GM18508 (cell line): ENCODE measurements around the gene DSTYK.

ENCODE experiments used
- ATAC-seq: cut with Tn5 transposase; IDR thresholded peaks from one replicate; pipeline ENCODE4 v1.9.1; 2021; ENCODE audit warnings: moderate number of reproducible peaks; ENCODE audit not compliant: insufficient read depth, unreplicated experiment

DSTYK gene

GRCh38 chr1:205224736-205225135 lies 13.2 kb upstream of the DSTYK start:
- ATAC-seq: no peak

- ATAC-seq: no peak
These were observed 8.9 kb upstream of the DSTYK start for GRCh38 chr1:205220421-205220820.

- no peak for ATAC-seq
These were observed 5.9 kb upstream of the DSTYK start for GRCh38 chr1:205217418-205217817.

GRCh38 chr1:205216588-205216987 lies 5.1 kb upstream of the DSTYK start:
- no peak for ATAC-seq

GRCh38 chr1:205214756-205215155 lies 3.3 kb upstream of the DSTYK start:
- ATAC-seq: no peak

- peak; percentile 13 for ATAC-seq
These were observed 486 bp upstream of the DSTYK start for GRCh38 chr1:205211839-205212536.

GRCh38 chr1:205210756-205211168 lies 740 bp downstream of the DSTYK start:
- ATAC-seq: no peak

- ATAC-seq: no peak
These were observed 2.7 kb downstream of the DSTYK start for GRCh38 chr1:205208811-205209210.

GRCh38 chr1:205205055-205205454 lies 6.4 kb downstream of the DSTYK start:
- ATAC-seq: no peak

- no peak for ATAC-seq
These were observed 7.0 kb downstream of the DSTYK start for GRCh38 chr1:205204552-205204951.

GRCh38 chr1:205199931-205200299 lies 11.6 kb downstream of the DSTYK start:
- ATAC-seq: no peak

- no peak for ATAC-seq
These were observed 12.2 kb downstream of the DSTYK start for GRCh38 chr1:205199090-205199930.

- no peak for ATAC-seq
These were observed 19.2 kb downstream of the DSTYK start for GRCh38 chr1:205192287-205192686.

GRCh38 chr1:205191622-205192021 lies 19.9 kb downstream of the DSTYK start:
- ATAC-seq: no peak

GRCh38 chr1:205190845-205191577 lies 20.5 kb downstream of the DSTYK start:
- no peak for ATAC-seq

- ATAC-seq: no peak
These were observed 22.4 kb downstream of the DSTYK start for GRCh38 chr1:205189131-205189530.

- ATAC-seq: no peak
These were observed 22.9 kb downstream of the DSTYK start for GRCh38 chr1:205188596-205188995.

- no peak for ATAC-seq
These were observed 23.4 kb downstream of the DSTYK start for GRCh38 chr1:205188098-205188497.

GRCh38 chr1:205187420-205187819 lies 24.1 kb downstream of the DSTYK start:
- no peak for ATAC-seq

- ATAC-seq: no peak
These were observed 25.3 kb downstream of the DSTYK start for GRCh38 chr1:205186191-205186590.
